H1 (cell line): ENCODE data around the gene ATP13A2. TPM values are rescaled to one million over a fixed set of nuclear protein-coding genes. Genes with fewer than 3 reads are reported as not detected.

Experiments
- CTCF ChIA-PET: fragments of 300-600 bp; sonication (Branson Sonifier 250); formaldehyde crosslinking; loops from one replicate; lab custom pipeline; 2021; ENCODE audit not compliant: partially characterized antibody; lab: Charles Lee
- POLR2A ChIA-PET: fragments of 300-600 bp; sonication (Branson Sonifier 250); formaldehyde crosslinking; loops from one replicate; lab custom pipeline; 2021; ENCODE audit warnings: inconsistent platforms; ENCODE audit not compliant: partially characterized antibody; lab: Charles Lee
- DNase-seq, 2 experiments: peaks; one replicate each; pipeline versions ENCODE4 v3.0.0 to v3.0.0-alpha.2; 2010 to 2022; ENCODE audit warnings: low spot score in 2 of 2, low read depth in 1 of 2, mixed read lengths in 1 of 2
- FAIRE-seq: peaks from 2 replicates; lab custom pipeline; 2011; peaks lifted over from hg19 to GRCh38; lab: Jason Lieb, UNC
- H2AFZ ChIP-seq: 2 replicates; pipeline ENCODE4 v1.8.1; 2012; ENCODE audit warnings: low read length, inconsistent platforms
- H2AK5ac ChIP-seq: 2 replicates; pipeline ENCODE4 v1.6.1; 2013; ENCODE audit warnings: low read depth, low read length
- H2BK120ac ChIP-seq: replicated peaks from 2 replicates; pipeline ENCODE3; 2013; ENCODE audit warnings: low read depth, low read length, inconsistent platforms
- H2BK12ac ChIP-seq: 2 replicates; pipeline ENCODE4 v1.6.1; 2013; ENCODE audit warnings: low read depth, low read length
- H2BK15ac ChIP-seq: 2 replicates; pipeline ENCODE4 v1.6.1; 2013; ENCODE audit warnings: low read length
- H2BK20ac ChIP-seq: 2 replicates; pipeline ENCODE4 v1.6.1; 2013; ENCODE audit warnings: low read length
- H2BK5ac ChIP-seq: 2 replicates; pipeline ENCODE4 v1.6.1; 2013; ENCODE audit warnings: low read depth, low read length
- H3K14ac ChIP-seq: 2 replicates; pipeline ENCODE4 v1.6.1; 2013; ENCODE audit warnings: inconsistent platforms; ENCODE audit not compliant: insufficient read length
- H3K18ac ChIP-seq: 2 replicates; pipeline ENCODE4 v1.6.1; 2013; ENCODE audit warnings: low read length; ENCODE audit errors: extremely low read depth
- H3K23ac ChIP-seq: 2 replicates; pipeline ENCODE4 v1.6.1; 2013; ENCODE audit warnings: inconsistent platforms; ENCODE audit not compliant: insufficient read length
- H3K23me2 ChIP-seq: 2 replicates; pipeline ENCODE4 v1.6.1; 2013; ENCODE audit warnings: low read depth, low read length
- H3K27ac ChIP-seq: 2 replicates; pipeline ENCODE4 v1.6.1; 2011; ENCODE audit warnings: low read depth, low read length, inconsistent platforms
- H3K27me3 ChIP-seq, 4 experiments: replicated peaks in 1 of 4; 1 replicate in 1 of 4; 2 replicates in 3 of 4; pipeline versions ENCODE4 v1.6.1 to v1.8.1; 2011 to 2013; ENCODE audit warnings: low read length in 3 of 4, mild to moderate bottlenecking in 3 of 4, inconsistent platforms in 2 of 4, mixed read lengths in 2 of 4, moderate library complexity in 1 of 4; ENCODE audit not compliant: control insufficient read depth in 3 of 4, insufficient read depth in 3 of 4; ENCODE audit errors: extremely low read depth in 1 of 4
- H3K36me3 ChIP-seq, 4 experiments: 2 replicates each; pipeline versions ENCODE4 v1.6.1 to v1.8.1; 2011 to 2013; ENCODE audit warnings: mild to moderate bottlenecking in 4 of 4, low read length in 3 of 4, moderate library complexity in 2 of 4, control low read depth in 1 of 4, inconsistent platforms in 1 of 4; ENCODE audit not compliant: insufficient read depth in 4 of 4, control insufficient read depth in 2 of 4
- H3K4ac ChIP-seq: replicated peaks from 2 replicates; pipeline ENCODE3; 2013; ENCODE audit warnings: low read length, low read depth, mixed read lengths, inconsistent platforms; ENCODE audit not compliant: insufficient read length
- H3K4me1 ChIP-seq, 4 experiments: replicated peaks in 1 of 4; 1 replicate in 1 of 4; 2 replicates in 3 of 4; pipeline versions ENCODE4 v1.6.1 to v1.8.1; 2011 to 2013; ENCODE audit warnings: low read length in 3 of 4, inconsistent platforms in 2 of 4, mixed read lengths in 1 of 4; ENCODE audit not compliant: insufficient read depth in 4 of 4, control insufficient read depth in 3 of 4
- H3K4me2 ChIP-seq, 2 experiments: 2 replicates each; pipeline versions ENCODE4 v1.6.1 to v1.8.1; 2011 to 2013; ENCODE audit warnings: low read depth in 2 of 2, low read length in 2 of 2, control low read depth in 1 of 2, inconsistent platforms in 1 of 2, mild to moderate bottlenecking in 1 of 2; ENCODE audit not compliant: insufficient read depth in 1 of 2
- H3K4me3 ChIP-seq, 4 experiments: fragments of 200-600, 300-600 bp in 1 of 4; sonication (generic), shearing (Covaris generic), sonication (Bioruptor Twin) in 1 of 4; 2 replicates each; pipeline versions ENCODE4 v1.5.1 to v1.8.1; 2011 to 2016; ENCODE audit warnings: low read length in 4 of 4, low read depth in 3 of 4, control low read depth in 2 of 4, inconsistent platforms in 2 of 4, mild to moderate bottlenecking in 2 of 4, mixed read lengths in 1 of 4, moderate library complexity in 1 of 4; ENCODE audit not compliant: insufficient read depth in 2 of 4; ENCODE audit errors: extremely low read depth in 1 of 4
- H3K56ac ChIP-seq: replicated peaks from 2 replicates; pipeline ENCODE3; 2013; ENCODE audit warnings: low read depth, mild to moderate bottlenecking, mixed read lengths, low read length, inconsistent platforms; ENCODE audit not compliant: insufficient read length
- H3K79me1 ChIP-seq: 2 replicates; pipeline ENCODE4 v1.6.1; 2013; ENCODE audit warnings: low read depth, low read length, control low read depth
- H3K79me2 ChIP-seq, 2 experiments: 2 replicates each; pipeline versions ENCODE4 v1.6.1 to v1.8.1; 2012 to 2013; ENCODE audit warnings: low read length in 2 of 2, mild to moderate bottlenecking in 2 of 2, inconsistent platforms in 1 of 2; ENCODE audit not compliant: insufficient read depth in 2 of 2, control insufficient read depth in 1 of 2
- H3K9ac ChIP-seq, 4 experiments: replicated peaks in 1 of 4; 1 replicate in 1 of 4; 2 replicates in 3 of 4; pipeline versions ENCODE4 v1.6.1 to v1.8.1; 2011 to 2013; ENCODE audit warnings: low read depth in 3 of 4, low read length in 3 of 4, control low read depth in 2 of 4, mild to moderate bottlenecking in 2 of 4, moderate library complexity in 2 of 4, inconsistent platforms in 1 of 4; ENCODE audit errors: extremely low read depth in 1 of 4
- H3K9me3 ChIP-seq, 2 experiments: 2 replicates each; pipeline versions ENCODE4 v1.6.1 to v1.8.1; 2012 to 2013; ENCODE audit warnings: mild to moderate bottlenecking in 2 of 2, moderate library complexity in 2 of 2, control low read depth in 1 of 2, inconsistent platforms in 1 of 2, low read depth in 1 of 2, low read length in 1 of 2, mixed read lengths in 1 of 2; ENCODE audit not compliant: insufficient read depth in 2 of 2
- H4K20me1 ChIP-seq, 2 experiments: replicated peaks in 1 of 2; 2 replicates each; pipeline versions ENCODE3 to v1.8.1; 2011 to 2013; ENCODE audit warnings: inconsistent platforms in 2 of 2, low read length in 2 of 2, mild to moderate bottlenecking in 1 of 2; ENCODE audit not compliant: insufficient read depth in 2 of 2, control insufficient read depth in 1 of 2
- H4K5ac ChIP-seq: 2 replicates; pipeline ENCODE4 v1.6.1; 2013; ENCODE audit warnings: low read length, low read depth, mixed read lengths, inconsistent platforms; ENCODE audit not compliant: insufficient read length
- H4K8ac ChIP-seq: 2 replicates; pipeline ENCODE4 v1.8.0; 2013; ENCODE audit warnings: mild to moderate bottlenecking, moderate library complexity, low read length, inconsistent platforms; ENCODE audit not compliant: insufficient read depth; ENCODE audit errors: extremely low read depth
- H4K91ac ChIP-seq: replicated peaks from 2 replicates; pipeline ENCODE3; 2013; ENCODE audit warnings: low read length, mixed read lengths, inconsistent platforms; ENCODE audit not compliant: insufficient read length
- BACH1 ChIP-seq: IDR thresholded peaks from 2 replicates; pipeline ENCODE4 v1.6.1; 2012; ENCODE audit warnings: low read length, improper control_type of control experiment
- CHD1 ChIP-seq: IDR thresholded peaks from 2 replicates; pipeline ENCODE4 v1.6.1; 2012; ENCODE audit warnings: low read depth, low read length, improper control_type of control experiment
- EP300 ChIP-seq, 2 experiments: IDR thresholded peaks; 1 replicate in 1 of 2; 2 replicates in 1 of 2; pipeline ENCODE4 v1.6.1; 2011 to 2012; ENCODE audit warnings: low read depth in 2 of 2, low read length in 2 of 2, mild to moderate bottlenecking in 2 of 2, borderline replicate concordance in 1 of 2, inconsistent platforms in 1 of 2, moderate library complexity in 1 of 2
- GTF2F1 ChIP-seq: IDR thresholded peaks from 2 replicates; pipeline ENCODE4 v1.6.1; 2012; ENCODE audit warnings: low read depth, low read length, improper control_type of control experiment, borderline replicate concordance
- HDAC2 ChIP-seq, 2 experiments: fragments of 300-600 bp in 1 of 2; sonication (generic) in 1 of 2; IDR thresholded peaks; 2 replicates each; pipeline ENCODE4 v1.6.1; 2011 to 2012; ENCODE audit warnings: low read depth in 2 of 2, low read length in 2 of 2, mild to moderate bottlenecking in 2 of 2, moderate library complexity in 2 of 2, borderline replicate concordance in 1 of 2, inconsistent platforms in 1 of 2
- MAFK ChIP-seq: IDR thresholded peaks from 2 replicates; pipeline ENCODE4 v1.6.1; 2012; ENCODE audit warnings: low read depth, mild to moderate bottlenecking, improper control_type of control experiment, low read length
- MAX ChIP-seq: IDR thresholded peaks from 2 replicates; pipeline ENCODE4 v1.6.1; 2012; ENCODE audit warnings: inconsistent platforms
- POLR2A ChIP-seq, 2 experiments: IDR thresholded peaks; 1 replicate in 1 of 2; 2 replicates in 1 of 2; pipeline ENCODE4 v1.6.1; 2011; ENCODE audit warnings: low read depth in 2 of 2, low read length in 2 of 2, mild to moderate bottlenecking in 2 of 2; ENCODE audit errors: control extremely low read depth in 1 of 2
- SP2 ChIP-seq: IDR thresholded peaks from 2 replicates; pipeline ENCODE4 v1.6.1; 2012; ENCODE audit warnings: mild to moderate bottlenecking, low read length, inconsistent platforms
- WGBS, 2 experiments: shearing (Covaris generic) in 1 of 2; methylation state at CpG; one replicate each; pipeline versions ENCODE4 v1.1.6 to v1.1.7; 2013 to 2015; ENCODE audit warnings: low lambda C conversion rate in 2 of 2, mixed read lengths in 2 of 2, inconsistent platforms in 1 of 2, low coverage in 1 of 2, missing lambda C conversion rate in 1 of 2; ENCODE audit not compliant: insufficient replicate concordance in 2 of 2, insufficient coverage in 1 of 2, insufficient read length in 1 of 2; ENCODE audit errors: extremely low coverage in 1 of 2, missing lambda C conversion rate in 1 of 2; 5-methylcytosine and 5-hydroxymethylcytosine counted together
- polyA plus RNA-seq, 7 experiments: library from polyadenylated mRNA; depleted of rRNA in 3 of 7; stranded (reverse) in 5 of 7; unstranded in 2 of 7; fragments of >200 nt in 5 of 7; fragments of 200-250 nt in 2 of 7; gene quantifications; 1 replicate in 5 of 7; 2 replicates in 1 of 7; 4 replicates in 1 of 7; pipeline versions ENCODE4 v1.2.1 to v1.2.3, GENCODE V29; 2011 to 2013; ENCODE audit warnings: missing spikeins in 2 of 7, mixed read lengths in 2 of 7
- total RNA-seq: library from RNA; stranded (reverse); fragmentation: NEBNext Ultra II Directional; extraction: Animal tissue kit (Norgen Biotek cat#: 25700); gene quantifications from 2 replicates; pipeline ENCODE4 v1.2.1, GENCODE V29; 2021

ATP13A2 gene
- total and polyA plus RNA-seq, 2 of the 8 experiments (the other 6 are each of a cell fraction or from before 2014, with no cell fraction given): 82.1 to 83.6 TPM

- H3K9ac ChIP-seq: no peak overlapping the region
- no peak overlapping the region for H2BK15ac ChIP-seq
- H3K56ac ChIP-seq: no peak overlapping the region
- H3K4ac ChIP-seq: no peak overlapping the region
- H3K27ac ChIP-seq: no peak overlapping the region
- peaks cover 0 to 7% (median 4%) of the 10 kb centered on the region in 4 experiments; a peak in 3 of 7 replicates for H3K4me1 ChIP-seq
- no peaks in the 10 kb centered on the region for H3K79me1 ChIP-seq
- H4K20me1 ChIP-seq: peaks cover 0 to 7% of the 10 kb centered on the region in 2 experiments
- H3K36me3 ChIP-seq: peaks cover 0 to 43% (median 22%) of the 10 kb centered on the region in 4 experiments; a peak in 7 of 8 replicates
- no peak overlapping the region for H4K91ac ChIP-seq
- DNase-seq (no peak), FAIRE-seq (no peak)
- H2BK5ac ChIP-seq: no peak overlapping the region
- H2BK20ac ChIP-seq: no peak overlapping the region
- H2AFZ ChIP-seq: no peak overlapping the region
- no peaks in the 10 kb centered on the region for H3K27me3 ChIP-seq
- ChIA-PET CTCF (interaction anchor here (0.6 to 11.4 kb wide), 11 partner anchors 10 to 77 kb away, joined by 3 to 164 read pairs (median 4); no protein-coding TSS in a partner anchor), POLR2A (interaction anchor here (0.6 to 2.1 kb wide), 3 partner anchors 10 to 50 kb away, joined by 3 to 5 read pairs (median 3); partner anchors contain the start of gene ATP13A2)
- H3K79me2 ChIP-seq: no peaks in the 10 kb centered on the region; a peak in 1 of 4 replicates
- no peak overlapping the region for H3K23ac ChIP-seq
- no peak overlapping the region for H3K4me2 ChIP-seq
- H3K9me3 ChIP-seq: no peaks in the 10 kb centered on the region
- WGBS, 2 experiments: 94% methylated on average over 4 of the region's 4 CpGs; no CpG with 5 or more reads in 1 of the 2 experiments
- H3K14ac ChIP-seq: no peak overlapping the region
- no peaks in the 10 kb centered on the region for H3K23me2 ChIP-seq
- H4K5ac ChIP-seq: no peak overlapping the region
- H2AK5ac ChIP-seq: no peak overlapping the region
- no peak overlapping the region for H2BK12ac ChIP-seq
- no peak overlapping the region for H3K18ac ChIP-seq
- H2BK120ac ChIP-seq: no peak overlapping the region
- H4K8ac ChIP-seq: no peak overlapping the region
- no peak overlapping the region for H3K4me3 ChIP-seq
- no peak for TF ChIP-seq HDAC2 (IDR thresholded peaks at IDR 0.05; ENCODE audit: borderline replicate concordance in 1 of 2, low read depth in 2 of 2, low read length in 2 of 2)
- no peak for TF ChIP-seq EP300 (IDR thresholded peaks at IDR 0.05; ENCODE audit: borderline replicate concordance in 1 of 2, low read depth in 2 of 2, low read length in 2 of 2)
- no peak for TF ChIP-seq GTF2F1
- TF ChIP-seq BACH1: no peak
- no peak for TF ChIP-seq SP2
- no peak for TF ChIP-seq MAX
- no peak for TF ChIP-seq MAFK
- no peak for TF ChIP-seq CHD1
- TF ChIP-seq POLR2A (IDR thresholded peaks at IDR 0.05; ENCODE audit: control extremely low read depth in 1 of 2, low read depth in 2 of 2, low read length in 2 of 2): no peak
Observed at GRCh38 chr1:17002524-17002902, 9.2 kb downstream of the ATP13A2 start.
